Epithelial cell of proximal tubule (primary cell): ENCODE results near the gene KLC1. TPM values are rescaled to one million over a fixed set of nuclear protein-coding genes. Genes with fewer than 3 reads are reported as not detected.

ENCODE experiments used
- DNase-seq: peaks from one replicate; pipeline ENCODE4 v3.0.0-alpha.2; 2011; ENCODE audit warnings: low read depth
- H3K4me3 ChIP-seq: 2 replicates; pipeline ENCODE4 v1.5.1; 2011; ENCODE audit warnings: low read depth, mild to moderate bottlenecking, low read length
- total RNA-seq: library from RNA; depleted of rRNA; stranded (reverse); fragments of >200 nt; gene quantifications from 2 replicates; pipeline ENCODE4 v1.2.3, GENCODE V29; 2015
- TF ChIP-seq, protein P1 (sequence below): conservative IDR thresholded peaks from 2 replicates; pipeline ENCODE4 v1.5.1; 2012; ENCODE audit warnings: low read depth, mild to moderate bottlenecking, low read length

KLC1 gene
- total RNA-seq, 1 donor from 2014 or later, result 178 TPM

DNA sequence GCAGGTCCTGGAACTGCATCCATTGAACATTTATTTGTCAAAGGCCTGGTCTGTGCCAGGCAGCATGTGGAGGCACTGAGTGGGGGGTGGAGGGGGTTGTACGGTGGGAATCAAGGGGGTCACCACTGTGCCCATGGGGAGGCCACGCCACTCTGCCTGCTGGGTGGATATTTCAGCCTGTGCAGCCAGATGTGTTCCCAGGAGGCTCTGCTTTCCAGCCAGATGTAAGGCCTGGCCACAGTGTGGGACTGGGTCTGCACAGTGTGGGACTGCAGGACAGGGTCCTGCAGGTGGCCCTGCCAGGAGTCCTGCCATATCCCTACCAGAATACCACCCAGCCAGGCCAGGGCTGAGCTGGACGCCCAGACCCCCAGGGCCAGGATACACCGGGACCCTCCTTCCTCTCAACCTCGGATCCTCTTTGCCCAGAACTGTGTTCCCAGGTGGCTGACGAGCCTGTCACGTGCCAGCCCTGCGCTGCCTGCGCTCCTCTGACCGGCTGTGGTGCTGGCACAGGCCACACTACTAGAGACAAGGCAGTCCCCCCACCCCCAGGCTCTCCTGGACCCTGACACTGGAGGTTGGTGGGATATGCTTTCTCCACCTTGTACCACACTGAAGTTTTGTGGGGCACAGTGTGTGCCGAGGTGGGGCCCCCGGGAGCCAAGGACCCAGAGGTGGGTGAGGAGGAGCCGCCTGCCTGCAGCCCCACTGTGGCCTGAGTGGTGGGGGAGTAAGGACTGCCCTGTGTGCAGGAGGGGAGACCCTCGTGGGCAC is 68.8 kb downstream of the KLC1 start:
- TF ChIP-seq, protein P1, sequence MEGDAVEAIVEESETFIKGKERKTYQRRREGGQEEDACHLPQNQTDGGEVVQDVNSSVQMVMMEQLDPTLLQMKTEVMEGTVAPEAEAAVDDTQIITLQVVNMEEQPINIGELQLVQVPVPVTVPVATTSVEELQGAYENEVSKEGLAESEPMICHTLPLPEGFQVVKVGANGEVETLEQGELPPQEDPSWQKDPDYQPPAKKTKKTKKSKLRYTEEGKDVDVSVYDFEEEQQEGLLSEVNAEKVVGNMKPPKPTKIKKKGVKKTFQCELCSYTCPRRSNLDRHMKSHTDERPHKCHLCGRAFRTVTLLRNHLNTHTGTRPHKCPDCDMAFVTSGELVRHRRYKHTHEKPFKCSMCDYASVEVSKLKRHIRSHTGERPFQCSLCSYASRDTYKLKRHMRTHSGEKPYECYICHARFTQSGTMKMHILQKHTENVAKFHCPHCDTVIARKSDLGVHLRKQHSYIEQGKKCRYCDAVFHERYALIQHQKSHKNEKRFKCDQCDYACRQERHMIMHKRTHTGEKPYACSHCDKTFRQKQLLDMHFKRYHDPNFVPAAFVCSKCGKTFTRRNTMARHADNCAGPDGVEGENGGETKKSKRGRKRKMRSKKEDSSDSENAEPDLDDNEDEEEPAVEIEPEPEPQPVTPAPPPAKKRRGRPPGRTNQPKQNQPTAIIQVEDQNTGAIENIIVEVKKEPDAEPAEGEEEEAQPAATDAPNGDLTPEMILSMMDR, result no peak
- no peak for DNase-seq
- no peak overlapping the region for H3K4me3 ChIP-seq

DNA sequence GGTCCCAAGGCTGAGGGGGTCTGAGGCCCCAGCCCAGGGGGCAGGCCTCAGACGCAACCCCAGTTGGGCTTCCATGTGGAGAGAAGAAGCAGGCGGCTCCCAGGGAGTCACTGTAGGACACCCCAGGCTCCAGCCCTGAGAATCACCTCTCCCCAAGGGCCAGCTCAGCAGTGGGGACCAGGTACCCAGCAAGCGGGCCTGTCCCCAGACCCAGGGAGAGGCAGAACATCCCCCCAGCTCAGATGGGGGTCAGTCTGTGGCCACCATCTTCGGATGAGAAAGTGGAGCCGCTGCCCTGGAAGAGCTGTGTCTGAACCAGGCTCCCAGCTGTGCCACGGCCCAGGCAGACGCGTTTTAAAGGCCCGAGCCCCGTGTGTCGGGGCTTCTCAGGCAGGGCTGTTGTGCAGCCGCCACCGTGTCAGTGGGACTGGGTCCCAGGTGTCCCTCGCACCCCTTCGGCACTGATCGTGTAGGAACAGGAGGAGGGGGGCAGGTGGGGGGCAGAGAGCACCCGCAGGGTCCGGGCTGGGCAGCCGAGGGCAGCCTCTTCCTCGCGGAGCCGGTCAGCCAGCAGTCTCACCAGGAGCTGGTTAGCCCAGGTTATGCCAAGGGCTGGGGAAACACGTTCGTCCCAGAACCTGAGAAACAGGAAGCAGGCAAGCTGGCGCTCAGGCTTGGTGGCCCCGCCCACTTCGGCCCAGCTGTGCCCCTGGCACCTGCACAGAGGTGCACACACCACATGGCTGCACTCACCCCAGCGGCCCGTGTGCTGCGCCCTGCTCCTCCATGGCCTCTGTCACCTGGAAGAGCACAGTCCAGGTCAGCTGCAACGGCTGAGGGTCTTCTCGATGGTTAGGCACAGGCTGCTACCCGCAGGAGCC is 69.6 kb downstream of the KLC1 start:
- no peak for DNase-seq
- no peak overlapping the region for H3K4me3 ChIP-seq
- TF ChIP-seq, protein P1, result no peak

DNA sequence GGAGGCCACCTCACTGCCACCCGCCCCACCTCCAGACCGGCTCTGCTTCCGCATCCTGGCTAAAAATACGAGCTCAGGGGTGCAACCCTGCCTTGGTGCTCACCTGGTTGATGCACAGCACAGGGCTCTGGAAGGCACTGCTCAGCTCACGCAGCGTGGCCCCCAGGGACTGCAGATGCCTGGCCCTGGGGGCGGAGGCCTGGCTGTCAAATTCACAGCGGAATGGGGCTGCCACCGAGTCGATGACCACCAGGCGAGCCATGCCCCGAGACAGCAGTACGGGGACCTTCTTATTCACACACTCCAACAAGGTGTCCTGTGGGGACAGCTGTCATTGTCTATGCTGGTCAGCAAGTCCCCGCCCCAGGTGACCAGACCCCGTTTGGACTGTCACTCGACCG is 70.2 kb downstream of the KLC1 start:
- TF ChIP-seq, protein P1, result no peak
- no peak overlapping the region for H3K4me3 ChIP-seq
- no peak for DNase-seq

DNA sequence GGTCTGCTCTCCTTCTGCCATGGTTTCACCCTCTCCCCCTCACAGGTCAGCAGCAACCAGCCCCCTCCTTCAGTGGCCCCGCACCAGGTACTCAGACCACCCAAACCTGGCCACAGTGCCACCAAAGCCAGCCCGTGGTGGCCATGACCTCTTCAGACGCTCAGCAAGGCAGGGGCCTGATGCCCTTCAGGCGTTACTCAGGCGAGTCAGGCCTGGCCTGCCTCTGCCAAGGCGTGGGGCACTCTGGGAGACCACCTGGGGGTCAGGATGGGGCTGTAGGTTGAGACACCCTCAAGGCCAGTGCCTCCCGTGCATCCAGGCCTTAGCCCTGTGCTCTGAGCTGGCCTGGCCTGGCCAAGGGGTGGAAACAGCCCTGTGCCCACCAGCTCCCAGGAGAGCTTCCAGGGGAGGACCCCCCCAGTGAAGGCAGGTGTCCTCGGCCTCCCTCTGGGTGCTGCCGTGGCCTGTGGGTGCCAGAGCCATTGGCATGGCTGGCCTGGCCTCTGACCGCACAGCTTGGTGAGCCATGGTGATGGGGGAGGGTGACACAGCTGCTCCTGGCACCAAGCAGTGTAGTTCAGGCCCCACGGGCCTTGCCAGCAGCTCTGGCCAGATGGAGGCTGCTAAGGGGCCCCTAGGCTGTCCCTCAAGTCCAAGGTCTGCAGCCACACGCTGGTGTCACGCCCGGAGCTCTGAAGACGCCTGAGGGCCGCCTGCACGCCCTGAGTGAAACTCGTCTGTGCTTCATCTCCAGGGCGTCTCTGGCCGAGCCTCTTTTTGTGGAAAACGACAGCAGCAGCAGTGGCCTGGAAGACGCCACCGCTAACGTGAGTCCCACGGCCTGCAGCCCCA is 71.1 kb downstream of the KLC1 start:
- no peak for DNase-seq
- TF ChIP-seq, protein P1, result no peak
- no peak overlapping the region for H3K4me3 ChIP-seq

DNA sequence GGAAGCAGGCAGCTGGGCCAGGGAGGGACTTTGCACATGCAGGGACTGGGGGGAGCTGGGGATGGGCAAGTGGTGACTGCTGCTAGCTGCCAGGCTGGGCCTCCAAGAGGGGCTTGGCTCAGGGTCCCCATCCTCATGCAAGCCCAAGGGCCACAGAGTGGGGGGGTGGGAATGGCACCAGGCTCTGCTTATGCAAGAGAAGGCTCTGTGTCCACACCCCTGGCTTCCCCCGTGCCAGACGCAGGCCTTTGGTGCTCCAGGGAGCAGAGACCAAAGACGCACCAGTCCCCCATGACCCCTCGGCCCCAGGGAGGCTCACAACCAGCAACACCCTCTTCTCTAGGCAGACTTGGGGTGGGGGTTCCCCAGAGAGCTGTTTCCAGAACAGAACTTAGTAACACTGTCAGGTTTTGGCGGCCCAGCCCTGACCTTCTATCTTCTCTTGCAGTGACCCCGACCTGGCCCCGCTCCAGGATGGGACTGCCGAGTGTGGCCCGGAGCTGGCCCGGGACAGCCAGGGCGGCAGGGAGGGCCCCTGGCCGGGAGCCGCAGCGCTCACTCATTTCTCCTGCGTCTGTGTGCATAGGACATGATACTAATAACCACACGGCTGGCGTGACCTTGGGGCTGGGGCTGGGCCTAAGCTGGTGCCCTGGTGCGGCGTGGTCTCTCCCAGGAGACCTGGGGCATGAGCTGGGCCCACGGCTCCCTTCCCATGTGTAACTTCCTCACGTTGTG is 71.9 kb downstream of the KLC1 start:
- TF ChIP-seq, protein P1, result no peak

DNA sequence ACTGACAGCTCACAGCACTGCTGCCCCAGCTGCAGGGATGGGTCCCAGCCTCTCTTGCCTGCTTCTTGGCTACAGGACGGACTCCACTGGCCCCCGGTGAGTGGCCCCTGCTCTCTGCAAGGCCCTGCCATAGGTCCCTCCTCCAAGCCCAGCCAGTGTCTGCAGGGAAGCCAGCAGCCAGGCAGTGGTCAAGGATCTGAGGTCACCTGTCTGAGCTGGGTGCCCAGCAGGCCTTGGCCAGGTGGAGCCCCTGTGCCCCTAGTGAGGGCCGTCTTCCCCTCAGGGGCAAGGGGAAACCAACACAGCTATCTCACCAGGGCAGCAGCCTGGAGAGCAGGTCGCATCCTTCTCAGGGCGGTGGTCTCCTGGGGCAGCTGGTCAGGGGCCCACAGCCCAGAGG is 73.1 kb downstream of the KLC1 start:
- TF ChIP-seq, protein P1, result no peak
- DNase-seq, result no peak
- H3K4me3 ChIP-seq, result no peak overlapping the region

More for the DNA sequence above, 71.9 kb downstream of the KLC1 start:
- no peak overlapping the region for H3K4me3 ChIP-seq
- DNase-seq, result no peak
